Measurements from ENCODE around the gene FRMD4B.
"Not testable (repeated sequence)": the region's sequence is repeated elsewhere in the genome, so short reads cannot be mapped to it uniquely, and the experiment has no call there.

FRMD4B gene

GRCh38 chr3:69236812-69237707, 148.8 kb downstream of the FRMD4B start:
- no peak overlapping the region for H3K4me3 ChIP-seq (ENCODE audit: low read depth, low read length)
- TF ChIP-seq CTCF (IDR thresholded peaks at IDR 0.05; ENCODE audit: borderline replicate concordance, insufficient read depth, low read depth, low read length), result no peak

GRCh38 chr3:69235882-69236281, 150.0 kb downstream of the FRMD4B start:
- H3K4me3 ChIP-seq (ENCODE audit: low read depth, low read length), result no peak overlapping the region
- TF ChIP-seq CTCF (IDR thresholded peaks at IDR 0.05; ENCODE audit: borderline replicate concordance, insufficient read depth, low read depth, low read length), result no peak

- H3K4me3 ChIP-seq (ENCODE audit: low read depth, low read length), result not testable (repeated sequence)
These were observed 150.7 kb downstream of the FRMD4B start for GRCh38 chr3:69235227-69235626.

- H3K4me3 ChIP-seq (ENCODE audit: low read depth, low read length), result no peak overlapping the region
- TF ChIP-seq CTCF (IDR thresholded peaks at IDR 0.05; ENCODE audit: borderline replicate concordance, insufficient read depth, low read depth, low read length), result no peak
These were observed 153.4 kb downstream of the FRMD4B start for GRCh38 chr3:69232482-69232881.

GRCh38 chr3:69231929-69232440, 153.9 kb downstream of the FRMD4B start:
- TF ChIP-seq CTCF (IDR thresholded peaks at IDR 0.05; ENCODE audit: borderline replicate concordance, insufficient read depth, low read depth, low read length), result no peak
- H3K4me3 ChIP-seq (ENCODE audit: low read depth, low read length), result no peak overlapping the region

- no peak overlapping the region for H3K4me3 ChIP-seq (ENCODE audit: low read depth, low read length)
- no peak for TF ChIP-seq CTCF (IDR thresholded peaks at IDR 0.05; ENCODE audit: borderline replicate concordance, insufficient read depth, low read depth, low read length)
These were observed 159.8 kb downstream of the FRMD4B start for GRCh38 chr3:69226071-69226470.

- no peak overlapping the region for H3K4me3 ChIP-seq (ENCODE audit: low read depth, low read length)
- TF ChIP-seq CTCF (IDR thresholded peaks at IDR 0.05; ENCODE audit: borderline replicate concordance, insufficient read depth, low read depth, low read length), result no peak
These were observed 166.7 kb downstream of the FRMD4B start for GRCh38 chr3:69219101-69219708.

All from GM12875 (cell line).